H1 (cell line): ENCODE data around the gene ZNF789. TPM values are rescaled to one million over a fixed set of nuclear protein-coding genes. Genes with fewer than 3 reads are reported as not detected.
A peak's percentile ranks its signal among the peaks of the same experiment; 100 is the strongest.

Experiments used
- BRCA1 ChIP-seq: IDR thresholded peaks from 2 replicates; pipeline ENCODE4 v1.6.1; 2012; ENCODE audit warnings: low read depth, low read length, improper control_type of control experiment
- SIN3A ChIP-seq, 2 experiments: IDR thresholded peaks in 1 of 2; conservative IDR thresholded peaks in 1 of 2; 2 replicates each; pipeline ENCODE4 v1.6.1; 2011 to 2012; ENCODE audit warnings: low read length in 2 of 2, improper control_type of control experiment in 1 of 2, low read depth in 1 of 2, mild to moderate bottlenecking in 1 of 2
- SP2 ChIP-seq: IDR thresholded peaks from 2 replicates; pipeline ENCODE4 v1.6.1; 2012; ENCODE audit warnings: mild to moderate bottlenecking, low read length, inconsistent platforms
- SUZ12 ChIP-seq: fragments of 200-600 bp; sonication (generic); IDR thresholded peaks from 2 replicates; pipeline ENCODE4 v1.6.1; 2012; ENCODE audit warnings: mild to moderate bottlenecking, inconsistent platforms, low read length, moderate library complexity, mixed read lengths
- polyA plus RNA-seq, 7 experiments: library from polyadenylated mRNA; depleted of rRNA in 3 of 7; stranded (reverse) in 5 of 7; unstranded in 2 of 7; fragments of >200 nt in 5 of 7; fragments of 200-250 nt in 2 of 7; gene quantifications; 1 replicate in 5 of 7; 2 replicates in 1 of 7; 4 replicates in 1 of 7; pipeline versions ENCODE4 v1.2.1 to v1.2.3, GENCODE V29; 2011 to 2013; ENCODE audit warnings: missing spikeins in 2 of 7, mixed read lengths in 2 of 7
- total RNA-seq: library from RNA; stranded (reverse); fragmentation: NEBNext Ultra II Directional; extraction: Animal tissue kit (Norgen Biotek cat#: 25700); gene quantifications from 2 replicates; pipeline ENCODE4 v1.2.1, GENCODE V29; 2021
- TF ChIP-seq, protein P1 (sequence below): fragments of 300-600 bp; sonication (generic); IDR thresholded peaks from 2 replicates; pipeline ENCODE4 v1.7.1; 2012; ENCODE audit warnings: low read length, moderate library complexity, mild to moderate bottlenecking, inconsistent platforms; ENCODE audit not compliant: insufficient replicate concordance
- TF ChIP-seq, protein P2 (sequence below), 3 experiments: IDR thresholded peaks; 1 replicate in 2 of 3; 2 replicates in 1 of 3; pipeline versions ENCODE4 v1.5.1 to v1.6.1; 2011; ENCODE audit warnings: low read length in 3 of 3, mild to moderate bottlenecking in 3 of 3, inconsistent platforms in 2 of 3, low read depth in 1 of 3, moderate library complexity in 1 of 3; ENCODE audit not compliant: insufficient read depth in 1 of 3; ENCODE audit errors: control extremely low read depth in 1 of 3

ZNF789 gene
- total and polyA plus RNA-seq, 2 of the 8 experiments (the other 6 are each of a cell fraction or from before 2014, with no cell fraction given): 11.4 to 12.5 TPM

DNA sequence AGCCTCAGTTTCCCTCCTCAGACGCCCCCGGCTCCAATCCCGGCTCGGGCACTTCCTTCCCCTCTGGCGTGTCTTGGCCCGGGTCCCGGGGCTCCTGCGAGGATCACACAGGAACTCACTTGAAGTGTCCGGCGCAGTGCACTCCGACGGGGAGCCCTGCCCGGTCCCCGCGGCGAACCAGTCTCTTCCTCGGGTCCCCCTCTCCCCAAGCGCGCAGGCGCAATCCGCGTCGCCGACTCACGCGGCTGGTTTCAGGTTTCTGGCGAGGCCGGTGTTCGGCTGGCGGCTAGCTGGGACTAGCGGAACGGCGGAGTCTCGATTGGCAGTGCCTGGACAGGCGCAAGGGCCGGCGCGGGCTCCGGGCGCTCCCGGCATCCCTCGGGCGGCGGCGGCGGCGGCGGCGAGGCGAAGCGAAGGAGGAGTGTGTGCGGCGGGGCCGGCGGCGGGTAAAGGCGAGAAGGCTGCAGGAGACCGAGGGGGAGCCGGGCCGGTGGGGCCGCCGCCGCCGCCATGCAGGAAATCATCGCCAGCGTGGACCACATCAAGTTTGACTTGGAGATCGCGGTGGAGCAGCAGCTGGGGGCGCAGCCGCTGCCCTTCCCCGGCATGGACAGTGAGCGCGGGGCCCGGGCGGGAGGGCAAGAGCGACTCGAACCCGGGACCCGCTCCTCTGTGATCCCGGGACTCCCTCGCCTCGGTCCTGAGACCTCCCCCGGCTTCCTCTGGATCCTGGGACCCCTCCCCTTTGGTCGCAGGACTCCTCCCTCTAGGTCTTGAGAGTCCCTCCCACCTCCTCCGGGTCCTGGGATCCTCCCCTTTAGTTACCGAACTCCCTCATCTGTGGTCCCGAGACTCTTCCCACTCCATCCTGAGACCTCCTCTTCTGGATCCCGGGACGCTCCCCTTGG, 33.9 kb upstream of the ZNF789 start, which contains the start of the genes CPSF4 and PTCD1 (continued):
- TF ChIP-seq, protein P1, sequence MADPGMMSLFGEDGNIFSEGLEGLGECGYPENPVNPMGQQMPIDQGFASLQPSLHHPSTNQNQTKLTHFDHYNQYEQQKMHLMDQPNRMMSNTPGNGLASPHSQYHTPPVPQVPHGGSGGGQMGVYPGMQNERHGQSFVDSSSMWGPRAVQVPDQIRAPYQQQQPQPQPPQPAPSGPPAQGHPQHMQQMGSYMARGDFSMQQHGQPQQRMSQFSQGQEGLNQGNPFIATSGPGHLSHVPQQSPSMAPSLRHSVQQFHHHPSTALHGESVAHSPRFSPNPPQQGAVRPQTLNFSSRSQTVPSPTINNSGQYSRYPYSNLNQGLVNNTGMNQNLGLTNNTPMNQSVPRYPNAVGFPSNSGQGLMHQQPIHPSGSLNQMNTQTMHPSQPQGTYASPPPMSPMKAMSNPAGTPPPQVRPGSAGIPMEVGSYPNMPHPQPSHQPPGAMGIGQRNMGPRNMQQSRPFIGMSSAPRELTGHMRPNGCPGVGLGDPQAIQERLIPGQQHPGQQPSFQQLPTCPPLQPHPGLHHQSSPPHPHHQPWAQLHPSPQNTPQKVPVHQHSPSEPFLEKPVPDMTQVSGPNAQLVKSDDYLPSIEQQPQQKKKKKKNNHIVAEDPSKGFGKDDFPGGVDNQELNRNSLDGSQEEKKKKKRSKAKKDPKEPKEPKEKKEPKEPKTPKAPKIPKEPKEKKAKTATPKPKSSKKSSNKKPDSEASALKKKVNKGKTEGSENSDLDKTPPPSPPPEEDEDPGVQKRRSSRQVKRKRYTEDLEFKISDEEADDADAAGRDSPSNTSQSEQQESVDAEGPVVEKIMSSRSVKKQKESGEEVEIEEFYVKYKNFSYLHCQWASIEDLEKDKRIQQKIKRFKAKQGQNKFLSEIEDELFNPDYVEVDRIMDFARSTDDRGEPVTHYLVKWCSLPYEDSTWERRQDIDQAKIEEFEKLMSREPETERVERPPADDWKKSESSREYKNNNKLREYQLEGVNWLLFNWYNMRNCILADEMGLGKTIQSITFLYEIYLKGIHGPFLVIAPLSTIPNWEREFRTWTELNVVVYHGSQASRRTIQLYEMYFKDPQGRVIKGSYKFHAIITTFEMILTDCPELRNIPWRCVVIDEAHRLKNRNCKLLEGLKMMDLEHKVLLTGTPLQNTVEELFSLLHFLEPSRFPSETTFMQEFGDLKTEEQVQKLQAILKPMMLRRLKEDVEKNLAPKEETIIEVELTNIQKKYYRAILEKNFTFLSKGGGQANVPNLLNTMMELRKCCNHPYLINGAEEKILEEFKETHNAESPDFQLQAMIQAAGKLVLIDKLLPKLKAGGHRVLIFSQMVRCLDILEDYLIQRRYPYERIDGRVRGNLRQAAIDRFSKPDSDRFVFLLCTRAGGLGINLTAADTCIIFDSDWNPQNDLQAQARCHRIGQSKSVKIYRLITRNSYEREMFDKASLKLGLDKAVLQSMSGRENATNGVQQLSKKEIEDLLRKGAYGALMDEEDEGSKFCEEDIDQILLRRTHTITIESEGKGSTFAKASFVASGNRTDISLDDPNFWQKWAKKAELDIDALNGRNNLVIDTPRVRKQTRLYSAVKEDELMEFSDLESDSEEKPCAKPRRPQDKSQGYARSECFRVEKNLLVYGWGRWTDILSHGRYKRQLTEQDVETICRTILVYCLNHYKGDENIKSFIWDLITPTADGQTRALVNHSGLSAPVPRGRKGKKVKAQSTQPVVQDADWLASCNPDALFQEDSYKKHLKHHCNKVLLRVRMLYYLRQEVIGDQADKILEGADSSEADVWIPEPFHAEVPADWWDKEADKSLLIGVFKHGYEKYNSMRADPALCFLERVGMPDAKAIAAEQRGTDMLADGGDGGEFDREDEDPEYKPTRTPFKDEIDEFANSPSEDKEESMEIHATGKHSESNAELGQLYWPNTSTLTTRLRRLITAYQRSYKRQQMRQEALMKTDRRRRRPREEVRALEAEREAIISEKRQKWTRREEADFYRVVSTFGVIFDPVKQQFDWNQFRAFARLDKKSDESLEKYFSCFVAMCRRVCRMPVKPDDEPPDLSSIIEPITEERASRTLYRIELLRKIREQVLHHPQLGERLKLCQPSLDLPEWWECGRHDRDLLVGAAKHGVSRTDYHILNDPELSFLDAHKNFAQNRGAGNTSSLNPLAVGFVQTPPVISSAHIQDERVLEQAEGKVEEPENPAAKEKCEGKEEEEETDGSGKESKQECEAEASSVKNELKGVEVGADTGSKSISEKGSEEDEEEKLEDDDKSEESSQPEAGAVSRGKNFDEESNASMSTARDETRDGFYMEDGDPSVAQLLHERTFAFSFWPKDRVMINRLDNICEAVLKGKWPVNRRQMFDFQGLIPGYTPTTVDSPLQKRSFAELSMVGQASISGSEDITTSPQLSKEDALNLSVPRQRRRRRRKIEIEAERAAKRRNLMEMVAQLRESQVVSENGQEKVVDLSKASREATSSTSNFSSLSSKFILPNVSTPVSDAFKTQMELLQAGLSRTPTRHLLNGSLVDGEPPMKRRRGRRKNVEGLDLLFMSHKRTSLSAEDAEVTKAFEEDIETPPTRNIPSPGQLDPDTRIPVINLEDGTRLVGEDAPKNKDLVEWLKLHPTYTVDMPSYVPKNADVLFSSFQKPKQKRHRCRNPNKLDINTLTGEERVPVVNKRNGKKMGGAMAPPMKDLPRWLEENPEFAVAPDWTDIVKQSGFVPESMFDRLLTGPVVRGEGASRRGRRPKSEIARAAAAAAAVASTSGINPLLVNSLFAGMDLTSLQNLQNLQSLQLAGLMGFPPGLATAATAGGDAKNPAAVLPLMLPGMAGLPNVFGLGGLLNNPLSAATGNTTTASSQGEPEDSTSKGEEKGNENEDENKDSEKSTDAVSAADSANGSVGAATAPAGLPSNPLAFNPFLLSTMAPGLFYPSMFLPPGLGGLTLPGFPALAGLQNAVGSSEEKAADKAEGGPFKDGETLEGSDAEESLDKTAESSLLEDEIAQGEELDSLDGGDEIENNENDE: no peak
- peak in 1 of 2 experiments; percentile 81; a peak in 1 of 4 replicates for TF ChIP-seq SIN3A (conservative IDR thresholded peaks at IDR 0.05 in 1 of 2, IDR thresholded peaks at IDR 0.05 in 1 of 2; ENCODE audit: low read depth in 1 of 2, low read length in 2 of 2)
- no peak for TF ChIP-seq SUZ12
- TF ChIP-seq SP2: no peak
- TF ChIP-seq, protein P2, sequence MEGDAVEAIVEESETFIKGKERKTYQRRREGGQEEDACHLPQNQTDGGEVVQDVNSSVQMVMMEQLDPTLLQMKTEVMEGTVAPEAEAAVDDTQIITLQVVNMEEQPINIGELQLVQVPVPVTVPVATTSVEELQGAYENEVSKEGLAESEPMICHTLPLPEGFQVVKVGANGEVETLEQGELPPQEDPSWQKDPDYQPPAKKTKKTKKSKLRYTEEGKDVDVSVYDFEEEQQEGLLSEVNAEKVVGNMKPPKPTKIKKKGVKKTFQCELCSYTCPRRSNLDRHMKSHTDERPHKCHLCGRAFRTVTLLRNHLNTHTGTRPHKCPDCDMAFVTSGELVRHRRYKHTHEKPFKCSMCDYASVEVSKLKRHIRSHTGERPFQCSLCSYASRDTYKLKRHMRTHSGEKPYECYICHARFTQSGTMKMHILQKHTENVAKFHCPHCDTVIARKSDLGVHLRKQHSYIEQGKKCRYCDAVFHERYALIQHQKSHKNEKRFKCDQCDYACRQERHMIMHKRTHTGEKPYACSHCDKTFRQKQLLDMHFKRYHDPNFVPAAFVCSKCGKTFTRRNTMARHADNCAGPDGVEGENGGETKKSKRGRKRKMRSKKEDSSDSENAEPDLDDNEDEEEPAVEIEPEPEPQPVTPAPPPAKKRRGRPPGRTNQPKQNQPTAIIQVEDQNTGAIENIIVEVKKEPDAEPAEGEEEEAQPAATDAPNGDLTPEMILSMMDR (IDR thresholded peaks at IDR 0.05; ENCODE audit: control extremely low read depth in 1 of 3, insufficient read depth in 1 of 3, low read depth in 1 of 3, low read length in 3 of 3): no peak
- TF ChIP-seq BRCA1: no peak
